Large intestine (tissue), 3 donors: Measurements from ENCODE around the gene TBX1. TPM values are rescaled to one million over a fixed set of nuclear protein-coding genes. Genes with fewer than 3 reads are reported as not detected.

Source experiments
- DNase-seq, 2 donors: peaks; one replicate each; pipeline versions ENCODE4 v3.0.0 to v3.0.0-alpha.2; 2013
- H3K27ac ChIP-seq: one replicate; pipeline ENCODE4 v1.5.1; 2013; ENCODE audit warnings: low read length
- H3K27me3 ChIP-seq: 2 replicates; pipeline ENCODE4 v1.6.1; 2013; ENCODE audit warnings: low read length; ENCODE audit not compliant: control insufficient read depth, insufficient read depth
- H3K36me3 ChIP-seq: 2 replicates; pipeline ENCODE4 v1.6.1; 2013; ENCODE audit warnings: low read length; ENCODE audit not compliant: control insufficient read depth, insufficient read depth
- H3K4me1 ChIP-seq: one replicate; pipeline ENCODE4 v1.6.1; 2013; ENCODE audit warnings: low read length; ENCODE audit not compliant: control insufficient read depth, insufficient read depth
- H3K4me3 ChIP-seq: one replicate; pipeline ENCODE4 v1.5.1; 2013; ENCODE audit warnings: low read length
- H3K9me3 ChIP-seq: one replicate; pipeline ENCODE4 v1.6.1; 2013; ENCODE audit warnings: mild to moderate bottlenecking, low read depth, low read length, moderate library complexity; ENCODE audit not compliant: control insufficient read depth
- WGBS: methylation state at CpG from one replicate; pipeline ENCODE4 v1.1.5; 2013; ENCODE audit warnings: low lambda C conversion rate; ENCODE audit not compliant: insufficient coverage; 5-methylcytosine and 5-hydroxymethylcytosine counted together
- polyA plus RNA-seq: library from polyadenylated mRNA; unstranded; fragments of 120-200 nt; gene quantifications from one replicate; pipeline ENCODE4 v1.2.1, GENCODE V29; 2013

The TBX1 gene
- polyA plus RNA-seq, 1 donor: 2.4 TPM

- DNase-seq: peak; percentile 62 to 64
- H3K4me1 ChIP-seq: peaks cover 7% of the 10 kb centered on the region
- H3K36me3 ChIP-seq: no peaks in the 10 kb centered on the region
- H3K27me3 ChIP-seq: peaks cover 21% of the 10 kb centered on the region
- no peak overlapping the region for H3K27ac ChIP-seq
- H3K4me3 ChIP-seq: peak overlapping the region; percentile 31
- no peaks in the 10 kb centered on the region for H3K9me3 ChIP-seq
- WGBS: no CpG with 5 or more reads among the region's 48 CpGs
These were observed 29.8 kb upstream of the TBX1 start for GRCh38 chr22:19730655-19731360.

DNA sequence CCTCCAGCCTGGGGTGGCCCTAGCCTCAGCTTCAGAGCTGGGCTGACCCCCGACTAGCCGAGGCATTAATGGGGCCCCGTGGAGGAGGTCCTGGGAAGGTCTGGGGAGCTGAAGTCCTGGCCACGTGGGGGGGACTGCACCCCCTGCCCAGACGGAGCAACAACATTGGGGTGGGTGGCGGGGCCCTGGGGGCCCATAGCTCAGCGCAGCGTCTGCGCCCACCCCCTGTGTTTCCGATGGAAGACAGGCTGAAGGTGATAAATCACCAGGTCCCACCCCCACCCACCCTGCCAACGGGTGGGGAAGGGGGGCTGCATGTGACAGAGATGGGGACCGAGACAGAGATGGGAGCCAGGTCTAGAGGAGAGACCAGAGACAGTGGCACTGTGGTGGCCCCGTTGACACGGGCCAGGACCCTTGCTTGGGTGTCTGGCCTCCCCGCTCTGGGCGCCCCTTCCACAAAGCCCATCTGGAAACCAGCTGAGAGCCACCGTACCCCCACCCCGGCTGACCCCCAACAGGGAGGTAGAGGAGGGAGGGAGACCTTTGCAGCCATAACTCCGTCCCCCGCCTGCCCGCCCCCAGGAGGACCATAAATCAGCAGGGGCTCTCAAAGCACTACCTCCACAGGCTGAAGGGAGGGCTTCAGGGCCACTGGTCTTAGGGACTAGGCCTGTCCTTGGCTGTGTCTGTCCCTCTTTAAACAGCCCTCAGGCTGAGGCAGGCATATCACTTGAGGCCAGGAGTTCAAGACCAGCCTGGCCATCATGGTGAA is 29.0 kb upstream of the TBX1 start:
- no peak for DNase-seq
- Histone ChIP-seq H3K4me1 (peaks cover 7% of the 10 kb centered on the region), H3K9me3 (no peaks in the 10 kb centered on the region), H3K27me3 (peaks cover 27% of the 10 kb centered on the region), H3K36me3 (no peaks in the 10 kb centered on the region), H3K4me3 (no peak overlapping the region), H3K27ac (no peak overlapping the region)
- no CpG with 5 or more reads among the region's 21 CpGs for WGBS

DNA sequence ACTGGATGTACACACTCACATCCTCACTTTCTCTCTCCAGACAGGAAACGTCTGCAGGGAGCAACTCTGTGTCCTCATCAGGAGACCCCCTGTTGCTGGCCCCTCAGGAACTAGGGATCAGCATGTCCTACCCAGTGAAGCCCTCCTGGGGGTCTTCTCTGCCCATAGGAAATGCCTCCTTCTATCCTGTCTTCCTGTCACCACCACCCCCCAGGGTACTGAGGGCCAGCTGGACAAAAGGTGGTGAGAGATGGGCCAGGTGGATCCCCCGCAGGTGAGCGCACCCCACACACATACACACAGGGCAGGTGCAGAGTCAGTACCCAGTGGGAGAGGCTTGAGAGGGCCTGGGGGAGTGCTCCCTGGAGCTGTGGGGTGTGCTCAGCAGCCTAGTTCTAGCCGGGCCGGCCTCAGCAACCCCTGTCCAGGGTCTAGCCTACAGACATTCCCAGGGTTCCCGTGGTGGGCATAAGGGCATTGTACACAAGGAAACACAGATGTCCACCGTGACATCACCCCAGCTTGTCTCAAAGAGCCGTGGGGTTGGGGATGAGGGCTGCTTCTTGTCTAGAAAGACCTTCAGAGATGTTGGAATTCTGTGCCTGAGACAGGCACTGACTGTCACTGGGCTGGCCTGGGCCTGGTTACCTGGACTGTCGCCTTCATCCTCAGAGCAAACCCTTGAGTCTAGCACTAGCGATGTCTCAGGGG is 28.0 kb upstream of the TBX1 start:
- Histone ChIP-seq H3K4me3 (no peak overlapping the region), H3K27me3 (peaks cover 37% of the 10 kb centered on the region), H3K36me3 (no peaks in the 10 kb centered on the region), H3K27ac (no peak overlapping the region), H3K4me1 (peaks cover 7% of the 10 kb centered on the region), H3K9me3 (no peaks in the 10 kb centered on the region)
- no peak for DNase-seq
- no CpG with 5 or more reads among the region's 10 CpGs for WGBS

- DNase-seq: no peak
- H3K27ac ChIP-seq: no peak overlapping the region
- H3K27me3 ChIP-seq: peaks cover 30% of the 10 kb centered on the region
- no peaks in the 10 kb centered on the region for H3K9me3 ChIP-seq
- no peaks in the 10 kb centered on the region for H3K36me3 ChIP-seq
- no CpG with 5 or more reads among the region's 5 CpGs for WGBS
- H3K4me1 ChIP-seq: peaks cover 7% of the 10 kb centered on the region
- H3K4me3 ChIP-seq: no peak overlapping the region
These were observed 26.8 kb upstream of the TBX1 start for GRCh38 chr22:19733755-19734154.

GRCh38 chr22:19734163-19734562 is 26.4 kb upstream of the TBX1 start:
- WGBS: no CpG with 5 or more reads among the region's 7 CpGs
- H3K36me3 ChIP-seq: no peaks in the 10 kb centered on the region
- no peak for DNase-seq
- H3K4me1 ChIP-seq: peaks cover 7% of the 10 kb centered on the region
- H3K4me3 ChIP-seq: no peak overlapping the region
- peaks cover 30% of the 10 kb centered on the region for H3K27me3 ChIP-seq
- H3K27ac ChIP-seq: no peak overlapping the region
- H3K9me3 ChIP-seq: no peaks in the 10 kb centered on the region

DNA sequence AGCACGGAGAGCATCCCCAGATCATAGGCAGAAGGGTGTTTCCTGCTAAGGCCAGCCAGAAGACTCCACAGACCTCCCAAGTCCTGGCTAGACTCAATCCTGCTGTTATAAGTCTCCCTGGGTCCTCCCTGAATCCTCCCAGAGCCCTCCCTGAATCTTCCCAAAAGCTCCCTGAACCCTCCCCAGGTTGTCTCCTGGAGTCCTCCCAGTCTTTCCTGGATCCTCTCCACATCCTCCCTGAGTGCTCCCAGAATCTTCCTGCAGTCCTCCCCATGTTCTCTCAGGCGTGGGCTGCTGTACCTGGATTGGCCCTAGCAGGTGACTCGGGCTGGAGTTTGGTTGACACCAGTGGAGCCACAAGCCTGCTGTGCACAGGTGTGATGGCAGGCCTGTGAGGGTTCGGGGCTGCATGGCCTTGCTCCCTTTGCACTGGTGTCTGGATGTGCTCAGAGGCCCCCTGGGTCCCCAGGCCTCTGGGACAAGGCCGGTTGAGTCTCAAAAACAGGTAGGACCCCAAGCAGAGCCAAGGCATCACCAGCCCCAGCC is 25.7 kb upstream of the TBX1 start:
- no peak for DNase-seq
- WGBS: no CpG with 5 or more reads among the region's 5 CpGs
- no peaks in the 10 kb centered on the region for H3K36me3 ChIP-seq
- no peak overlapping the region for H3K4me3 ChIP-seq
- H3K27me3 ChIP-seq: peaks cover 30% of the 10 kb centered on the region
- H3K27ac ChIP-seq: no peak overlapping the region
- no peaks in the 10 kb centered on the region for H3K9me3 ChIP-seq
- H3K4me1 ChIP-seq: peaks cover 7% of the 10 kb centered on the region

GRCh38 chr22:19735665-19736510 is 24.7 kb upstream of the TBX1 start:
- Histone ChIP-seq H3K36me3 (no peaks in the 10 kb centered on the region), H3K27ac (no peak overlapping the region), H3K4me1 (no peaks in the 10 kb centered on the region), H3K9me3 (no peaks in the 10 kb centered on the region), H3K27me3 (peaks cover 28% of the 10 kb centered on the region), H3K4me3 (no peak overlapping the region)
- DNase-seq: no peak
- no CpG with 5 or more reads among the region's 21 CpGs for WGBS

- peaks cover 24% of the 10 kb centered on the region for H3K27me3 ChIP-seq
- DNase-seq: no peak
- no peak overlapping the region for H3K4me3 ChIP-seq
- no peaks in the 10 kb centered on the region for H3K36me3 ChIP-seq
- no peaks in the 10 kb centered on the region for H3K4me1 ChIP-seq
- WGBS: no CpG with 5 or more reads among the region's 17 CpGs
- H3K27ac ChIP-seq: no peak overlapping the region
- no peaks in the 10 kb centered on the region for H3K9me3 ChIP-seq
These were observed 22.5 kb upstream of the TBX1 start for GRCh38 chr22:19737846-19738663.

DNA sequence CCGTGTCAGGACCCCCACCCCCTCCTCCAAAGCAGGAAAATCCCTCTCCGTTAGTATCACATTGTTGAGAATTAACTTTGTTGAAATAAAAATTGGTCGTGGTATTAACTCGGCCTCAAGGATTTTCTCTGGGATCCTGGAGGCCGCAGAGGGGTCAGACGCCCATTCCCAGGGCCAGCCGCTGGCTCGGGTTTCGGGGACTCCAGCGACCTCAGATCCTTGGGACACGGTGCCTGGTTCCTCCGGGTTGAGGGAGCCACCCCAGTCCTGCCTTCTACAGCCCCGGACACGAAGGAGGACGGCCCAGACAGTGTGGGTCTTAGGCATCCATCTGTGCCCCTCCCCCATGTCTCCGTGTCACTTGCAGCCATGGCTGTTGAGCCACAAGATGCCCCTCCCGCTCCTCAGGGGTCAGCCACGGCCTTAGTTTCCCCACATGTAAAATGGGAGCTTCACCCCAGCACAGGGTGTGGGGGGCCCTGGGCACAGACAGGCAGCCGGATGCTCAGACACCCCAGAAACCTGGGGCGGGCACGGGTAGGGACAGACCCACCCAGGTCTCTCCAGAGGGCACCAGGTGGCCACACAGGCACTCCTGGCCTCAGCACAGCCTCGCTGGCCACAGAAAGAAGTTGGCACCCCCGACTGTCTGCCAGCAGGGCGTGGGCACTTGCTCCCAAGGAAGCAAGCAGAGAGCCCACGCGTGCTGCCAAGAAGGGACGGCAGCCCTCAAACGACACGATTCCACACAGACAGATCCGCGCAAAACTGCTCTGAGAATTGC is 21.7 kb upstream of the TBX1 start:
- Histone ChIP-seq H3K9me3 (no peaks in the 10 kb centered on the region), H3K27ac (no peak overlapping the region), H3K27me3 (peaks cover 24% of the 10 kb centered on the region), H3K4me1 (no peaks in the 10 kb centered on the region), H3K36me3 (no peaks in the 10 kb centered on the region), H3K4me3 (no peak overlapping the region)
- WGBS: no CpG with 5 or more reads among the region's 31 CpGs
- no peak for DNase-seq
